Right ventricle myocardium superior (tissue), 1 donor: ENCODE data around the gene KCNH4. TPM values are rescaled to one million over a fixed set of nuclear protein-coding genes. Genes with fewer than 3 reads are reported as not detected.
"Not testable (repeated sequence)": the region's sequence is repeated elsewhere in the genome, so short reads cannot be mapped to it uniquely, and the experiment has no call there.

Source experiments
- ATAC-seq: fragments of 200-7000 bp; cut with Tn5 transposase; one replicate; pipeline ENCODE4 v1.9.1; 2020; ENCODE audit warnings: mild to moderate bottlenecking; ENCODE audit not compliant: poor library complexity
- DNase-seq: peaks from one replicate; pipeline ENCODE4 v3.0.0-alpha.2; 2020
- intact Hi-C: fragments of 100-400 bp; cut with DNase I; formaldehyde crosslinking; loops from one replicate; pipeline ENCODE4 v1.11.2; 2022
- long read RNA-seq: library from polyadenylated mRNA; unstranded; transcript quantifications from one replicate; pipeline ENCODE4 v2.0.0, GENCODE V29; 2021
- total RNA-seq: library from RNA; stranded (reverse); fragmentation: NEBNext Ultra II Directional; extraction: Animal tissue kit (Norgen Biotek cat#: 25700); gene quantifications from one replicate; pipeline ENCODE4 v1.2.1, GENCODE V29; 2021
- donor health status: DM: no; HTN: yes; CAD: no; lungs with severe emphysema.

KCNH4 gene
- total RNA-seq = 0.13 TPM
- long read RNA-seq = 0 reads

DNA sequence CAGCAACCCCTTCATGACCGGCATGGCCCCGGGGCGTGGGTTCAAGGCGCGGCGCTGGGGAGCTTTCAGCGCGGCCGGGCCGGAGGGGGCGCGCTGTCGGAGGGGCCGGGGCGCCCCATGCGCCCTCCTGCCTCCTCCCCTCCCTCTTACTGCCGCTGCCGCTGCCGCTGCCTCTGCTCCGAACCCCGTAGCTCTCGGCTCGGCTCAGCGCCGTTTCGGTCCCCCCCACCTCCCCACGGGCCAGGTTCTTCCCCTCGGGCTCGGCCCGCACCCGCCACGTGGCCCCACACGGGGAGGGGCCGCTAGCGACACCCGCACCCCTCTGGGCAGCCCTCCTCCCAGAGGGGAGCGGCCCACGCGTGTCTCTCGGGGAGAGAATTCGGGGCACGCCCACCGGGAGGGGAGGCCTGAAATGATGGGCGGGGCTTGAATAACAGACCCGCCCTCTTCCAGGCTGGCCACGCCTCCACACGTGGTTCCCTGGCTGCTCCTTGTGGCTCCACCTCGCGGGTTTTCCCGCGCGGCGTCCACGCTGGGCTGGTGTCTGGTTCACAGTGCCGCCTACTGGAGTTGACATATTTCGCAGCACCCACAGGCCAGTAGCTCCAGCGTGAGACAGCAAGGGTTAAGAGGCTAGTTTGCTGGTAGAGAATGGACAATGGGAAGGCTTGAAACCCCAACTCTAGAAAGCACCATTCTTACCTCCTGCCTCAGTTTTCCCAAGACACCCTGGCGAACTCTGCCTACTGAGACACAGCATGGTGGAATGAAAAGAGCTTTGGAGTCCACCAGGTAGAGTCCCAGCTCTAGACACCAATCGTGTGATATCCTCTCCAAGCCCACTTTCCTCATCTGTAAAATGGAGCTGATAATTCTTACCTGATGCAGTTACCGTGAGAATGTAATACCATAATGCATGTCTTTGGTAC, at the start of gene KCNH4:
KCNH4 (minus strand) TSS at position 221 of the 929 bp plus-strand sequence; CDS start at position 24, 197 bp downstream.
- intact Hi-C loops = loop anchor here (5.0 to 10.0 kb wide), 2 partner anchors 64 to 344 kb away; no protein-coding TSS in a partner anchor
- peak; percentile 42 for ATAC-seq
- DNase-seq = peak; percentile 90

DNA sequence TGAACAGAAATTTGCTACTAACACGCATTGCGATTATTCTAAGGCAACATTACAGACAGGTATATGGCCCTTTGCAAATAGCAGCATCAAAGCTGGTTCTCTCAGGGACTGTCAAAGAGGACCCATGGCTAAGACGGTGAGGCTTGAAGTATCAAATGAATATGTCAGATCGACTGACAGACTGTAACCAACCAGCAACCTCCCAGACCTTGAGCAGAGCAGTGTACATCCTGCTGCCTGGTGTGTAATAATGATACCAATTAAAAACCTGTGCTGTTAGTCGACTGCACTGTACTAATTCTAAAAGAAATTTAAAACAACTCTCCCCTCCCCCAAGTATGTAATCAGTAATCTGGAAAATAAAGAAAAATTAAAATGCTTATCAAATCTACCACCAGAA, 49.3 kb upstream of the KCNH4 start:
- intact Hi-C loops = no loop called here
- no peak for ATAC-seq
- no peak for DNase-seq

GRCh38 chr17:42227849-42228700, 47.1 kb upstream of the KCNH4 start:
- intact Hi-C loops = no loop called here
- DNase-seq (no peak), ATAC-seq (peak; percentile 70)

DNA sequence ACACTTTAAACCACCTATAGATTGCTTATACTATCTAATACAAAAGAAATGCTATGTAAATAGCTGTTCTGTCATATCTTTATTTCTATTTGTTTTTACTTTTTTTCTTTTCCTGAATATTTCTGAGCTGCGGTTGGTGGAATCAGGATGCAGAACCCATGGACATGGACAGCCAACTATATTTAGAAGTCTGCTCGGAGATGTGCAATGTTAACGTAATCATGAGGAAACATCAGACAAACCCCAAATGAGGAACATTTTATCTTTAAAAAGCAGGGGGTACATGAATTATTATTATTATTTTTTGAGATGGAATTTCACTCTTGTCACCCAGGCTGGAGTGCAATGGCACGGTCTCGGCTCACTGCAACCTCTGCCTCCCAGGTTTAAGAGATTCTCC, 44.7 kb upstream of the KCNH4 start:
- intact Hi-C loops = no loop called here

DNA sequence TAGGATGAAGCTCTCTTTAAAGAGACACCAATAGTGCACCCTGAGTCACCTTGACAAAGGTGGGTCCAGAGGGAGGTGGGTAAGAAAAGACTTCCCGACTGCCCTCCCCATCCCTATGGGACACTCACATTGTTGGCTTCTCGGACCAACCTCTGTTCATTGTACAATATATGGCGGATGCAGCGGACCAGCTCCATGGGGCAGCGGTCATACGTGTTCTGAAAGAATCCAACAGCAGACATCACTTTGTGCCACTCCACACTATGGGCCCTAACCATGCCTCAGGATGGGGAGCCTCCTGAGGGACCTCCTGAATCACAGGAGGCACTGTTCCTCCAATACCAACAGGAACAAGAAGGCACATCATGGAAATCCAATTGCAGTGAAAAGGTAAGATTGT, 43.7 kb upstream of the KCNH4 start:
- ATAC-seq = no peak
- intact Hi-C loops = no loop called here
- DNase-seq = no peak

More for the DNA sequence above, 44.7 kb upstream of the KCNH4 start:
- no peak for ATAC-seq
- no peak for DNase-seq

DNA sequence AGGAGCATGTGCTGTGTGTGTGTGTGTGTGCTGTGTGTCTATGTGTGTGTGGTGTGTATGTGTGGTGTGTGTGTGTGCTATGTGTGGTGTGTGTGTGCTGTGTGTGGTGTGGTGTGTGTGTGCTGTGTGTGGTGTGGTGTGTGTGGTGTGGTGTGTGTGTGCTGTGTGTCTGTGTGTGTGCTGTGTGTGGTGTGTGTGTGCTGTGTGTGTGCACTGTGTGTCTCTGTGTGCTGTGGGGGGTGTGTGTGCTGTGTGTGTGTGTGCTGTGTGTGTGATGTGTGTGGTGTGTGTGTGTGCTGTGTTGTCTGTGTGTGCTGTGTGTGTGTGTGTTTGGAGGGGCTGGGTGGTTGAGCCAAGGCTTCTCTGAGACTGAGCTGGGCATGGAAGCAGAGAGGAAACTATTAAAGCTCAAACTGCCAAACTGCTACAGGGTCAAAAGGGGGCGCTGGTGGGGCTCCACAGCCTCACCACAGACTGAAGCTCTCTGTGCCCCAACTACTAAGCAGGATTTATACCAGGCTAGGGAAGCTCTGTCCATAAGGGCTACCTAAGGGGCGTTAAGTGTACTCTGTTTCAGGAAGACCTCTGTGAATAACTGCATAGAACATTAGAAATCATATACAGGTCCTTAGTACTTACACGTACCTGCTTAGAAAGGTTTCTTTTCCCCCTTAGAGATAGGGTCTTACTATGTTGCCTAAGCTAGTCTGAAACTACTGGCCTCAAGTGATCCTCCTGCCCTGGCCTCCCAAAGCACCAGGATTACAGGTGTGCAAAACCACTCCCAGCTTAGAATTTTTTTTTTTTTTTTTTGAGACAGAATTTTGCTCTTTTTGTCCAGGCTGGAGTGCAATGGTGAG, 41.2 kb upstream of the KCNH4 start:
- DNase-seq (peak; percentile 50), ATAC-seq (peak; percentile 56)
- intact Hi-C loops = no loop called here

GRCh38 chr17:42219280-42219679, 38.3 kb upstream of the KCNH4 start:
- intact Hi-C loops, ATAC-seq, DNase-seq: not testable (repeated sequence)

GRCh38 chr17:42214156-42214555, 33.2 kb upstream of the KCNH4 start:
- ATAC-seq = no peak
- no peak for DNase-seq
- intact Hi-C loops = no loop called here

DNA sequence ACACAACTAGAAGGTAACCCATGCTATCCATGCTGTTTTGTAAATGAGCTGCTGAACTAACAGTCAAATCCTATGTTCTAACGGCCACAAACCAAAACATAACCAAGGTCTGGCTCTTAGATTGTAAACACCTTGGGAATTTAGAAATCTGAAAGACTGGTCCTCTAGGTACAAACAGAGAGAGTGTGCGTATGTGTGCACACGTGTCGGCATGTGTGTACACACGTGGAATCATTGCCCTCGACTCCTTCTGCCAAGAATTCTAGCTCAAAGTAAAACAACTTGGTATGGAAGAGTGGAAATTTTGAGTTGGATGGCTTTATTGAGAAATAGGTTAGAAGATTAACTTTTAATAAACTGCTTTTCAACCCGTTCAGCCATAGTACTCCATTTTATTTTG, 31.4 kb upstream of the KCNH4 start:
- peak; percentile 11 for ATAC-seq
- intact Hi-C loops = no loop called here
- DNase-seq = no peak

DNA sequence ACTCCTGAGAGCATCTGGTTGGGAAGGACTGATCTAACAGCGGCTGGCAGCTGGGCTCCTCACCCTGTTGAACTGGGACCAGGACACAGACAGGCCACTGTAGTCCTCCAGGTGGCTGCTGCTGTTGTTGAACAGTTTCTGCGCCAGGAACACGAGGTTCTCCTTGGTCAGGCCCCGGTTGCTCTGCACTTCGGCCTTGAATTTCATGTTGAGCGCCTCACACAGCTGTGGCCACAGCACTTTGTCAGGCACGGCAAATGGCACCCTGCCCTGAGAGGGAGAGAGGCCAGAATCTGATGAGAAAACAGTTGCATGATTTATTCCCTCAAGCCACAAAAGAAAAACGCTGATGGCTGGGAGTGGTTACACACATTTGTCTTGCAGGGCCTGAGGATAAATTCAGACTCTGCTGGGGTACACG, 31.0 kb upstream of the KCNH4 start:
- intact Hi-C loops = not testable (repeated sequence)
- peak; percentile 92 for ATAC-seq
- DNase-seq = peak; percentile 87

- intact Hi-C loops = no loop called here
- no peak for ATAC-seq
- no peak for DNase-seq
Observed at GRCh38 chr17:42210046-42210445, 29.1 kb upstream of the KCNH4 start.

- DNase-seq, ATAC-seq, intact Hi-C loops: not testable (repeated sequence)
Observed at GRCh38 chr17:42206153-42206612, 25.2 kb upstream of the KCNH4 start.

- no peak for ATAC-seq
- intact Hi-C loops = no loop called here
- no peak for DNase-seq
Observed at GRCh38 chr17:42203354-42203753, 22.4 kb upstream of the KCNH4 start.

DNA sequence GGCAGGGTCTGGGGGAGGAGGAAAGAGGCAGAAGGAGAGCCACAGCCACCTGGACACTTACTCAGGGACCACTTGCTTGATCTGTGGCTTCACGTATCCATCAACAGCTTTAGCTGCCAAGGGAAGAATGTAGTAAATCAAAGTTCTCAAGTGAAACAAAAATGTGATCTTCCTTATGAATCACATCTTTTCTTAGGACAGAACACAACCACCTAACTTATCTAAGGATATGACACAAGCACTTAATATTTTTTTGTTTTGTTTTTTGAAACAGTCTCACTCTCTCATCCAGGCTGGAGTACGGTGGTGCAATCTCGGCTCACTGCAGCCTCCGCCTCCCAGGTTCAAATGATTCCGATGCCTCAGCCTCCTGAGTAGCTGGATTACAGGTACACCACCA, 21.8 kb upstream of the KCNH4 start:
- DNase-seq (no peak), ATAC-seq (no peak)
- intact Hi-C loops = no loop called here

- DNase-seq = no peak
- intact Hi-C loops = no loop called here
- no peak for ATAC-seq
Observed at GRCh38 chr17:42202159-42202558, 21.2 kb upstream of the KCNH4 start.

DNA sequence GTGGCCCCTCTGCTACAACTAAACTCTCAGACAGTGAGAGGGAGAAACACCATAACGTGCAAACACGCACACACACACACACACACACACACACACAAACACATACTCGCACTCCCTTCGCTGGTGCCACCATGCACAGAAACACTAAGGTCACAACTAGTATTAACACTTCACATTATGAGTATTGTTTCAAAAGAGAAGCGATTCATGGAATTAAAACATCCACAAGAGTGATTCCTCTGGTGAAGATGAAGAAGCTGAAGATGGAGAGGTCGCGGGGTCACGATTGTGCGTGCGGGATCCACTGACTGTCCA, 20.5 kb upstream of the KCNH4 start:
- intact Hi-C loops = no loop called here
- ATAC-seq = no peak

DNA sequence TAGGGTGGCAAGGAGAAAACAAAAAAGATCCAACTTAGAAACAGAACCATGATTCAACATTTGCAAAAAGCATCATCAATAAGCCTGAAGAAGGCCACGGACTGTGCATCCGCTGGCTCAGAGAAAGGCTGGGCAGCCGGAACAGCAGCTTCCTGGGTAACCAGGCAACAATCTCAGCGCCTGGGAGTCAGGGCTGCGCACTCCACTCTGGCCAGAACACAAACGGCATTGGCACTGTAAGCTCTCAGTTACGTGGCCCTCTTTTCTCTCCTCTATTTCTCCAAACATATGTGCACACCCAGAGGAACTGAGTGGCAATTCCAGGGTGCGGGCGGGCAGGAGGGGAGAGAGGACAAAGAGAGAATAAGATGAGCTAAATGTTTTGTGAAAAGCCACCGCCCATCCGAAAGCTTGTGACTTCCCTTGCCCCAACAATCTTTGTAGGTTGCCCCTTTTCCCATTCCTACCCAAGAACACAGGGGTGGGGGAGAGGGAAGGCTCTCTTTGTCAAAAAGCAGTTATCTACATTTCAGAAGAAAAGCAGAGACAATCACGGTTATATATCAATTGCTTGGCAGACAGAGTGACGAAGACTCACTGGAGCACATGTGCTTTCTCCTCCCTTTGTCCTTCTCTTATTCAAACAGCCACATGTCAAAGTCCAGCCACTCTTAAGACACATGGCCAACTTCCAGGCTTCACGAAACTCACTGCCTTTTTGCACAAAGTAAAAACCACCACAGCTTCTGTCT, 19.9 kb upstream of the KCNH4 start:
- intact Hi-C loops = no loop called here
- DNase-seq = peak; percentile 81
- ATAC-seq = peak; percentile 96

More for the DNA sequence above, 20.5 kb upstream of the KCNH4 start:
- DNase-seq = no peak
